Activated CD4-positive, alpha-beta T cell treated with anti-CD3 and anti-CD28 coated beads for 4 hours (primary cell): Measurements from ENCODE around the gene PPP1R2.
A peak's percentile ranks its signal among the peaks of the same experiment; 100 is the strongest.
"Not testable (repeated sequence)": the region's sequence is repeated elsewhere in the genome, so short reads cannot be mapped to it uniquely, and the experiment has no call there.

Source experiments
- DNase-seq, 2 donors: peaks; one replicate each; pipeline ENCODE4 v3.0.0-alpha.2; 2020

The PPP1R2 gene

GRCh38 chr3:195542698-195543499 lies at the start of gene PPP1R2:
PPP1R2 (minus strand) TSS chr3:195543325; CDS start chr3:195543025, 300 bp downstream.
- peak; percentile 94 to 95 for DNase-seq

GRCh38 chr3:195591852-195592251 lies 48.7 kb upstream of the PPP1R2 start:
- DNase-seq, result no peak

- DNase-seq, result no peak
Measured at GRCh38 chr3:195591220-195591619, 48.1 kb upstream of the PPP1R2 start.

GRCh38 chr3:195590381-195590780 lies 47.3 kb upstream of the PPP1R2 start:
- not testable (repeated sequence) for DNase-seq

- not testable (repeated sequence) for DNase-seq
Measured at GRCh38 chr3:195589796-195590195, 46.7 kb upstream of the PPP1R2 start.

GRCh38 chr3:195587824-195588223 lies 44.7 kb upstream of the PPP1R2 start:
- no peak for DNase-seq

GRCh38 chr3:195587406-195587805 lies 44.3 kb upstream of the PPP1R2 start:
- DNase-seq, result no peak

- no peak for DNase-seq
Measured at GRCh38 chr3:195584543-195584870, 41.4 kb upstream of the PPP1R2 start.

- DNase-seq, result no peak
Measured at GRCh38 chr3:195583831-195584542, 40.9 kb upstream of the PPP1R2 start, which contains the start of gene APOD. APOD (minus strand) TSS chr3:195583940; CDS start chr3:195579461, 4,479 bp downstream.

GRCh38 chr3:195582947-195583346 lies 39.8 kb upstream of the PPP1R2 start:
- no peak for DNase-seq

GRCh38 chr3:195580744-195581443 lies 37.8 kb upstream of the PPP1R2 start:
- DNase-seq, result no peak

- DNase-seq, result no peak
Measured at GRCh38 chr3:195579281-195579680, 36.2 kb upstream of the PPP1R2 start.

- DNase-seq, result no peak
Measured at GRCh38 chr3:195578565-195578964, 35.4 kb upstream of the PPP1R2 start.

- DNase-seq, result no peak
Measured at GRCh38 chr3:195577645-195578177, 34.6 kb upstream of the PPP1R2 start.

GRCh38 chr3:195574497-195575304 lies 31.6 kb upstream of the PPP1R2 start:
- DNase-seq, result no peak

GRCh38 chr3:195573611-195574496 lies 30.7 kb upstream of the PPP1R2 start:
- DNase-seq, result no peak

GRCh38 chr3:195571361-195571760 lies 28.2 kb upstream of the PPP1R2 start:
- no peak for DNase-seq

GRCh38 chr3:195570912-195571311 lies 27.8 kb upstream of the PPP1R2 start:
- no peak for DNase-seq

GRCh38 chr3:195570344-195570743 lies 27.2 kb upstream of the PPP1R2 start:
- no peak for DNase-seq

GRCh38 chr3:195568630-195569029 lies 25.5 kb upstream of the PPP1R2 start:
- no peak for DNase-seq

GRCh38 chr3:195566797-195567196 lies 23.7 kb upstream of the PPP1R2 start:
- DNase-seq, result no peak
